Fibroblast of the aortic adventitia (primary cell): ENCODE measurements around the gene HPD. TPM values are rescaled to one million over a fixed set of nuclear protein-coding genes. Genes with fewer than 3 reads are reported as not detected.
"Not testable (repeated sequence)": the region's sequence is repeated elsewhere in the genome, so short reads cannot be mapped to it uniquely, and the experiment has no call there.

Source experiments
- DNase-seq: peaks from one replicate; pipeline ENCODE4 v3.0.0-alpha.2; 2010; ENCODE audit warnings: low read depth
- H3K4me3 ChIP-seq: 2 replicates; pipeline ENCODE4 v1.5.1; 2011; ENCODE audit warnings: low read depth, mild to moderate bottlenecking, control low read depth, low read length, moderate library complexity
- CTCF ChIP-seq: IDR thresholded peaks from 2 replicates; pipeline ENCODE4 v1.5.1; 2011; ENCODE audit warnings: mild to moderate bottlenecking, low read length, control low read depth, inconsistent platforms; ENCODE audit not compliant: insufficient read depth
- total RNA-seq: library from RNA; depleted of rRNA; stranded (reverse); fragments of >200 nt; gene quantifications from 2 replicates; pipeline ENCODE4 v1.2.3, GENCODE V29; 2012; ENCODE audit warnings: low replicate concordance

The HPD gene
- total RNA-seq, 1 donor = 1.8 TPM

- TF ChIP-seq CTCF = no peak
- H3K4me3 ChIP-seq = peak overlapping the region; percentile 13
- peak; percentile 77 for DNase-seq
Observed at GRCh38 chr12:121893961-121894460, 35.4 kb upstream of the HPD start.

GRCh38 chr12:121892673-121893561 lies 34.3 kb upstream of the HPD start:
- no peak overlapping the region for H3K4me3 ChIP-seq
- no peak for DNase-seq
- TF ChIP-seq CTCF = no peak

- peak overlapping the region; percentile 97 for H3K4me3 ChIP-seq
- DNase-seq = peak; percentile 32
Observed at GRCh38 chr12:121889661-121890060, 31.0 kb upstream of the HPD start.

- DNase-seq = no peak
- TF ChIP-seq CTCF = no peak
- H3K4me3 ChIP-seq = peak overlapping the region; percentile 97
Observed at GRCh38 chr12:121889274-121889624, 30.6 kb upstream of the HPD start.

GRCh38 chr12:121888478-121889273 lies 30.0 kb upstream of the HPD start, which contains the start of gene PSMD9:
PSMD9 (plus strand) TSS chr12:121888790; CDS start chr12:121888857, 67 bp downstream.
- TF ChIP-seq CTCF = peak; percentile 86
- H3K4me3 ChIP-seq = peak within 1 kb of the TSS; percentile 97
- peak; percentile 99 for DNase-seq

- TF ChIP-seq CTCF = no peak
- no peak for DNase-seq
- H3K4me3 ChIP-seq = peak overlapping the region; percentile 59
Observed at GRCh38 chr12:121888083-121888477, 29.4 kb upstream of the HPD start.

- H3K4me3 ChIP-seq = not testable (repeated sequence)
- DNase-seq = peak; percentile 31
Observed at GRCh38 chr12:121885129-121885528, 26.5 kb upstream of the HPD start.
